Activated CD8-positive, alpha-beta memory T cell treated with anti-CD3 and anti-CD28 coated beads for 36 hours (primary cell): ENCODE data around the gene ACSL6. TPM values are rescaled to one million over a fixed set of nuclear protein-coding genes. Genes with fewer than 3 reads are reported as not detected.
"Not testable (repeated sequence)": the region's sequence is repeated elsewhere in the genome, so short reads cannot be mapped to it uniquely, and the experiment has no call there.

ENCODE experiments used
- CTCF ChIA-PET: fragments of 350-600 bp; sonication (Branson Sonifier 250); formaldehyde crosslinking; loops from one replicate; lab custom pipeline; 2021; ENCODE audit warnings: antibody characterized with exemption; lab: Charles Lee
- POLR2A ChIA-PET: fragments of 350-600 bp; sonication (Branson Sonifier 250); formaldehyde crosslinking; loops from one replicate; lab custom pipeline; 2021; ENCODE audit warnings: antibody characterized with exemption; lab: Charles Lee
- total RNA-seq, 2 experiments: library from RNA; stranded (reverse); gene quantifications; one replicate each; pipeline ENCODE4 v1.2.3, GENCODE V29; 2021

The ACSL6 gene
- total RNA-seq, 2 experiments from 2014 or later, result 20.9 to 23.4 TPM

- POLR2A ChIA-PET, result no interaction called here
- CTCF ChIA-PET, result no interaction called here
These were observed 82.5 kb downstream of the ACSL6 start for GRCh38 chr5:131928957-131929356.

- POLR2A ChIA-PET, result no interaction called here
- CTCF ChIA-PET, result no interaction called here
These were observed 85.3 kb downstream of the ACSL6 start for GRCh38 chr5:131926168-131926567.

GRCh38 chr5:131916481-131916880, 95.0 kb downstream of the ACSL6 start:
- CTCF ChIA-PET, result no interaction called here
- POLR2A ChIA-PET, result no interaction called here

- ChIA-PET CTCF (no interaction called here), POLR2A (no interaction called here)
These were observed 97.0 kb downstream of the ACSL6 start for GRCh38 chr5:131914472-131914871.

GRCh38 chr5:131913603-131914002, 97.9 kb downstream of the ACSL6 start:
- ChIA-PET CTCF (no interaction called here), POLR2A (no interaction called here)

- CTCF ChIA-PET, result no interaction called here
- POLR2A ChIA-PET, result no interaction called here
These were observed 104.8 kb downstream of the ACSL6 start for GRCh38 chr5:131906668-131907067.

- CTCF ChIA-PET, POLR2A ChIA-PET: not testable (repeated sequence)
These were observed 109.2 kb downstream of the ACSL6 start for GRCh38 chr5:131902266-131902665.

Other genes starting within 250 kb of the ACSL6 start
- 10 to 100 TPM; 15.0 TPM for gene FNIP1, start 214.6 kb downstream of the ACSL6 start, total RNA-seq
- not detected for gene MEIKIN, start 66.0 kb downstream of the ACSL6 start, total RNA-seq
- gene IL3, start 49.0 kb upstream of the ACSL6 start, total RNA-seq, result 10 to 100 TPM; 68.0 to 68.7 TPM
- 100 to 1,000 TPM; 397 to 412 TPM for gene CSF2, start 62.1 kb upstream of the ACSL6 start, total RNA-seq
- gene P4HA2, start 216.2 kb upstream of the ACSL6 start, total RNA-seq, result 10 to 100 TPM; 15.5 to 18.3 TPM
- gene PDLIM4, start 246.0 kb upstream of the ACSL6 start, total RNA-seq, result 1 to 10 TPM; 1.1 to 1.4 TPM